B cell (primary cell): ENCODE measurements around the gene RHBDL1. TPM values are rescaled to one million over a fixed set of nuclear protein-coding genes. Genes with fewer than 3 reads are reported as not detected.
A peak's percentile ranks its signal among the peaks of the same experiment; 100 is the strongest.

Source experiments
- ATAC-seq: fragments of 200-7000 bp; cut with Tn5 transposase; one replicate; pipeline ENCODE4 v1.10.0; 2021; ENCODE audit warnings: low read depth, mild to moderate bottlenecking, moderate number of reproducible peaks, moderate library complexity
- CTCF ChIA-PET: fragments of 350-600 bp; sonication (Branson Sonifier 250); formaldehyde crosslinking; loops from one replicate; lab custom pipeline; 2021; ENCODE audit warnings: antibody characterized with exemption, inconsistent platforms; lab: Charles Lee
- POLR2A ChIA-PET: fragments of 350-600 bp; sonication (Branson Sonifier 250); formaldehyde crosslinking; loops from one replicate; lab custom pipeline; 2021; ENCODE audit warnings: antibody characterized with exemption; lab: Charles Lee
- DNase-seq: peaks from one replicate; pipeline ENCODE4 v3.0.0; 2013
- H2AFZ ChIP-seq: 2 replicates; pipeline ENCODE4 v1.6.1; 2012; ENCODE audit warnings: mild to moderate bottlenecking, low read depth, low read length; ENCODE audit not compliant: insufficient read depth, poor library complexity, severe bottlenecking
- H3K27ac ChIP-seq, 2 donors: 1 replicate in 1 of 2; 2 replicates in 1 of 2; pipeline ENCODE4 v1.5.1; 2012 to 2013; ENCODE audit warnings: low read length in 2 of 2, mild to moderate bottlenecking in 2 of 2, moderate library complexity in 1 of 2
- H3K27me3 ChIP-seq, 4 experiments: fragments of 200-600 bp in 1 of 4; sonication (generic) in 1 of 4; replicated peaks in 1 of 4; 1 replicate in 2 of 4; 2 replicates in 2 of 4; pipeline versions ENCODE4 v1.6.1 to v1.7.0; 2013 to 2016; ENCODE audit warnings: low read length in 3 of 4, mild to moderate bottlenecking in 2 of 4, mixed read lengths in 1 of 4, moderate library complexity in 1 of 4; ENCODE audit not compliant: insufficient read depth in 4 of 4, control insufficient read depth in 3 of 4; ENCODE audit errors: control extremely low read depth in 1 of 4
- H3K36me3 ChIP-seq, 2 experiments: replicated peaks in 1 of 2; 1 replicate in 1 of 2; 2 replicates in 1 of 2; pipeline versions ENCODE4 v1.6.1 to v1.7.1; 2013; ENCODE audit warnings: low read length in 1 of 2; ENCODE audit not compliant: insufficient read depth in 2 of 2, control insufficient read depth in 1 of 2; ENCODE audit errors: control extremely low read depth in 1 of 2, extremely low read depth in 1 of 2
- H3K4me1 ChIP-seq, 2 donors: fragments of 200-600 bp in 1 of 2; sonication (generic) in 1 of 2; 1 replicate in 1 of 2; 2 replicates in 1 of 2; pipeline versions ENCODE4 v1.5.1 to v1.6.1; 2013 to 2017; ENCODE audit warnings: low read length in 2 of 2; ENCODE audit not compliant: control insufficient read depth in 2 of 2, insufficient read depth in 2 of 2
- H3K4me2 ChIP-seq: replicated peaks from 2 replicates; pipeline ENCODE3; 2012; ENCODE audit warnings: mild to moderate bottlenecking, low read depth, low read length; ENCODE audit not compliant: poor library complexity, severe bottlenecking
- H3K4me3 ChIP-seq, 5 experiments: fragments of 200-600 bp in 1 of 5; sonication (generic) in 1 of 5; 1 replicate in 3 of 5; 2 replicates in 2 of 5; pipeline versions ENCODE4 v1.5.1 to v1.7.0; 2011 to 2016; ENCODE audit warnings: low read length in 4 of 5, mild to moderate bottlenecking in 4 of 5, low read depth in 2 of 5, control low read depth in 1 of 5, moderate library complexity in 1 of 5; ENCODE audit not compliant: insufficient read depth in 1 of 5; ENCODE audit errors: control extremely low read depth in 1 of 5, extremely low read depth in 1 of 5
- H3K79me2 ChIP-seq: fragments of 200-600 bp; sonication (generic); one replicate; pipeline ENCODE4 v1.6.0; 2016; ENCODE audit warnings: low read length; ENCODE audit not compliant: control insufficient read depth, insufficient read depth
- H3K9ac ChIP-seq: fragments of 200-600 bp; sonication (generic); 2 replicates; pipeline ENCODE4 v1.6.1; 2017; ENCODE audit warnings: mild to moderate bottlenecking, low read length, moderate library complexity
- H3K9me3 ChIP-seq, 3 donors: one replicate each; pipeline versions ENCODE4 v1.6.1 to v1.7.1; 2013; ENCODE audit warnings: low read length in 2 of 3; ENCODE audit not compliant: control insufficient read depth in 2 of 3, insufficient read depth in 1 of 3; ENCODE audit errors: control extremely low read depth in 1 of 3
- H4K20me1 ChIP-seq: 2 replicates; pipeline ENCODE4 v1.6.0; 2012; ENCODE audit warnings: mild to moderate bottlenecking, low read length; ENCODE audit not compliant: insufficient read depth, control insufficient read depth, poor library complexity, severe bottlenecking
- H3K27ac Mint-ChIP-seq: one replicate; pipeline ENCODE4 v1.8.0; 2021; ENCODE audit warnings: mixed read lengths
- H3K27me3 Mint-ChIP-seq: one replicate; pipeline ENCODE4 v1.8.0; 2021; ENCODE audit warnings: mixed read lengths
- H3K4me1 Mint-ChIP-seq: one replicate; pipeline ENCODE4 v1.8.0; 2021; ENCODE audit warnings: mixed read lengths
- H3K4me3 Mint-ChIP-seq: one replicate; pipeline ENCODE4 v1.8.0; 2021; ENCODE audit warnings: mixed read lengths
- H3K9me3 Mint-ChIP-seq: one replicate; pipeline ENCODE4 v1.8.0; 2022; ENCODE audit warnings: mixed read lengths; ENCODE audit not compliant: insufficient read depth
- EZH2 ChIP-seq: IDR thresholded peaks from 2 replicates; pipeline ENCODE4 v1.6.1; 2012; ENCODE audit warnings: borderline replicate concordance, low read depth, mild to moderate bottlenecking, moderate library complexity, low read length; ENCODE audit not compliant: insufficient read depth, poor library complexity, severe bottlenecking
- WGBS: methylation state at CpG from one replicate; pipeline ENCODE4 v1.1.5; 2013; ENCODE audit warnings: missing lambda C conversion rate; ENCODE audit not compliant: insufficient coverage; 5-methylcytosine and 5-hydroxymethylcytosine counted together
- intact Hi-C: fragments of 100-400 bp; cut with micrococcal nuclease; formaldehyde crosslinking; loops from one replicate; pipeline ENCODE4 v1.10.0; 2022
- polyA plus RNA-seq: library from polyadenylated mRNA; depleted of rRNA; stranded (reverse); fragments of >200 nt; gene quantifications from 2 replicates; pipeline ENCODE4 v1.2.3, GENCODE V29; 2012
- total RNA-seq, 2 donors: library from RNA; stranded (reverse); fragments of 120-200 nt in 1 of 2; gene quantifications; 1 replicate in 1 of 2; 2 replicates in 1 of 2; pipeline versions ENCODE4 v1.2.3 to v1.2.4, GENCODE V29; 2013 to 2022
- TF ChIP-seq, protein P1 (sequence below): fragments of 200-600 bp; IDR thresholded peaks from one replicate; pipeline ENCODE4 v1.8.0; 2022; ENCODE audit warnings: antibody characterized with exemption, mild to moderate bottlenecking

The RHBDL1 gene
- total and polyA plus RNA-seq, 2 donors (not counting 1 experiment from before 2014, with no cell fraction given), result 0.76 to 1.6 TPM

DNA sequence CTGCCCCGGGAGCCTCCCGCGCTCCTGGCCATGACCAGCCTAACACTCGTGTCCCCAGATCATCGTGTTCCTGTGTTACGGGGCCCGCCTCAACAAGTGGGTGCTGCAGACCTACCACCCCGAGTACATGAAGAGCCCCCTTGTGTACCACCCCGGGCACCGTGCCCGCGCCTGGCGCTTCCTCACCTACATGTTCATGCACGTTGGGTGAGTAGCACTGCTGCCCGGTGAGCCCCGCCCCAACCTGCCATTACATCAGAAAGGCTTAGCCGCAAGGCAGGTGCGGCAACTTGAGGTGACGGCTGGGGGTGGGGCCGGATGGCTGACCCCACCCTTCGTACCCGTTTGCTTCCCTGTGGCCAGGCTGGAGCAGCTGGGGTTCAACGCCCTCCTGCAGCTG lies 1.4 kb downstream of the RHBDL1 start:
- Histone ChIP-seq H3K9me3 (peaks cover 0 to 7% (median 0%) of the 10 kb centered on the region in 3 donors), H3K9ac (no peak overlapping the region), H3K27me3 (peaks cover 0 to 25% (median 11%) of the 10 kb centered on the region in 4 experiments), H3K27ac (no peak overlapping the region), H3K4me1 (peaks cover 22 to 45% of the 10 kb centered on the region in 2 donors), H4K20me1 (peaks cover 13% of the 10 kb centered on the region), H2AFZ (no peak overlapping the region), H3K4me2 (peak overlapping the region; percentile 12), H3K4me3 (no peak overlapping the region), H3K79me2 (peaks cover 12% of the 10 kb centered on the region), H3K36me3 (peaks cover 0 to 17% of the 10 kb centered on the region in 2 experiments)
- peaks cover 6% of the 10 kb centered on the region for H3K27me3 Mint-ChIP-seq
- 77% methylated on average over 23 of the region's 23 CpGs for WGBS
- H3K4me1 Mint-ChIP-seq, result peaks cover 35% of the 10 kb centered on the region
- no peaks in the 10 kb centered on the region for H3K9me3 Mint-ChIP-seq
- DNase-seq (peak; percentile 56), ATAC-seq (no peak)
- H3K27ac Mint-ChIP-seq, result no peak overlapping the region
- POLR2A ChIA-PET, result no interaction called here
- CTCF ChIA-PET, result no interaction called here
- intact Hi-C loops, result loop anchor here (5.0 kb wide), 1 partner anchor 1000 kb away; the partner anchor contains the start of gene JPT2
- TF ChIP-seq EZH2, result no peak
- TF ChIP-seq, protein P1, sequence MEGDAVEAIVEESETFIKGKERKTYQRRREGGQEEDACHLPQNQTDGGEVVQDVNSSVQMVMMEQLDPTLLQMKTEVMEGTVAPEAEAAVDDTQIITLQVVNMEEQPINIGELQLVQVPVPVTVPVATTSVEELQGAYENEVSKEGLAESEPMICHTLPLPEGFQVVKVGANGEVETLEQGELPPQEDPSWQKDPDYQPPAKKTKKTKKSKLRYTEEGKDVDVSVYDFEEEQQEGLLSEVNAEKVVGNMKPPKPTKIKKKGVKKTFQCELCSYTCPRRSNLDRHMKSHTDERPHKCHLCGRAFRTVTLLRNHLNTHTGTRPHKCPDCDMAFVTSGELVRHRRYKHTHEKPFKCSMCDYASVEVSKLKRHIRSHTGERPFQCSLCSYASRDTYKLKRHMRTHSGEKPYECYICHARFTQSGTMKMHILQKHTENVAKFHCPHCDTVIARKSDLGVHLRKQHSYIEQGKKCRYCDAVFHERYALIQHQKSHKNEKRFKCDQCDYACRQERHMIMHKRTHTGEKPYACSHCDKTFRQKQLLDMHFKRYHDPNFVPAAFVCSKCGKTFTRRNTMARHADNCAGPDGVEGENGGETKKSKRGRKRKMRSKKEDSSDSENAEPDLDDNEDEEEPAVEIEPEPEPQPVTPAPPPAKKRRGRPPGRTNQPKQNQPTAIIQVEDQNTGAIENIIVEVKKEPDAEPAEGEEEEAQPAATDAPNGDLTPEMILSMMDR, result no peak
- H3K4me3 Mint-ChIP-seq, result no peak overlapping the region

DNA sequence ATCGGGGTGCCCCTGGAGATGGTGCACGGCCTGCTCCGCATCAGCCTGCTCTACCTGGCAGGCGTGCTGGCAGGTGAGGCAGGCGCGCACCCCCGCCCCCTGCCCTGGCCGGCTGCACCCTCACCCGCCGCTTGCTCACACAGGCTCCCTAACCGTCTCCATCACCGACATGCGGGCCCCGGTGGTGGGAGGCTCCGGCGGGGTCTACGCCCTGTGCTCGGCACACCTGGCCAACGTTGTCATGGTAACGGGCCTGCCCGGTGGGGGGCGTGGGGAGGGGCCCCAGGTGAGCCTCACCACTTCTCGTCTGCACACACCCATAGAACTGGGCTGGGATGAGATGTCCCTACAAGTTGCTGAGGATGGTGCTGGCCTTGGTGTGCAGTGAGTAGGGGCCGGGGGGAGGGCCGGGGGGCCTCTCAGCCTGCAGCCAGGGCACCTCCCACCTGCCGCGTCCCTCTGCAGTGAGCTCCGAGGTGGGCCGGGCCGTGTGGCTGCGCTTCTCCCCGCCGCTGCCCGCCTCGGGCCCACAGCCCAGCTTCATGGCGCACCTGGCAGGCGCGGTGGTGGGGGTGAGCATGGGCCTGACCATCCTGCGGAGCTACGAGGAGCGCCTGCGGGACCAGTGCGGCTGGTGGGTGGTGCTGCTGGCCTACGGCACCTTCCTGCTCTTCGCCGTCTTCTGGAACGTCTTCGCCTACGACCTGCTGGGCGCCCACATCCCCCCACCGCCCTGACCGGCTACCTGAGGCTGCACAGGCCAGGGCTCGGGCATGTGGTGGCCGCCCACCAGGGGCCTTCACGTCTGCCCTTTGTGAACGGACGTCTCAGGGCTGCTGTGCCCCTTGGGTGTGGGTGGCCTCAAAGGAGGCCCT lies 2.1 kb downstream of the RHBDL1 start:
- intact Hi-C loops, result loop anchor here (2.0 to 5.0 kb wide), 2 partner anchors 89 to 1000 kb away; partner anchors contain the start of gene JPT2
- no peak for ATAC-seq

More for the DNA sequence above, 2.1 kb downstream of the RHBDL1 start:
- ChIA-PET POLR2A (no interaction called here), CTCF (no interaction called here)
- Mint-ChIP-seq H3K4me3 (no peak overlapping the region), H3K27me3 (peaks cover 6% of the 10 kb centered on the region), H3K27ac (no peak overlapping the region), H3K9me3 (no peaks in the 10 kb centered on the region), H3K4me1 (peaks cover 39% of the 10 kb centered on the region)
- Histone ChIP-seq H3K27me3 (peaks cover 0 to 25% (median 11%) of the 10 kb centered on the region in 4 experiments), H3K27ac (no peak overlapping the region), H3K4me3 (no peak overlapping the region), H3K36me3 (peaks cover 0 to 18% of the 10 kb centered on the region in 2 experiments), H3K9ac (no peak overlapping the region), H2AFZ (no peak overlapping the region), H3K4me2 (peak overlapping the region; percentile 12), H3K4me1 (peaks cover 22 to 49% of the 10 kb centered on the region in 2 donors), H4K20me1 (peaks cover 19% of the 10 kb centered on the region), H3K79me2 (peaks cover 18% of the 10 kb centered on the region), H3K9me3 (peaks cover 0 to 7% (median 0%) of the 10 kb centered on the region in 3 donors)
- DNase-seq, result no peak
- 76% methylated on average over 53 of the region's 57 CpGs for WGBS
- TF ChIP-seq, protein P1, result no peak
